WTC11 (cell line): ENCODE measurements around the gene BCL2A1. TPM values are rescaled to one million over a fixed set of nuclear protein-coding genes. Genes with fewer than 3 reads are reported as not detected.
A peak's percentile ranks its signal among the peaks of the same experiment; 100 is the strongest.

Experiments
- ATAC-seq: fragments of 200-7000 bp; cut with Tn5 transposase; 2 replicates; pipeline ENCODE4 v1.10.0; 2021; ENCODE audit warnings: mild to moderate bottlenecking, moderate library complexity
- CTCF ChIA-PET: fragments of 300-600 bp; sonication (Branson Sonifier 250); formaldehyde crosslinking; loops from one replicate; lab custom pipeline; 2021; ENCODE audit warnings: antibody characterized with exemption; lab: Charles Lee
- POLR2A ChIA-PET: fragments of 350-600 bp; sonication (Branson Sonifier 250); formaldehyde crosslinking; loops from one replicate; lab custom pipeline; 2021; ENCODE audit warnings: antibody characterized with exemption; lab: Charles Lee
- DNase-seq: peaks from one replicate; pipeline ENCODE4 v3.0.0; 2021; ENCODE audit warnings: low spot score
- H3K27ac Mint-ChIP-seq: 2 replicates; pipeline ENCODE4 v1.8.0; 2021; ENCODE audit warnings: mixed read lengths
- H3K27me3 Mint-ChIP-seq: 2 replicates; pipeline ENCODE4 v1.8.0; 2021; ENCODE audit warnings: low read depth, mild to moderate bottlenecking, moderate library complexity, mixed read lengths
- H3K36me3 Mint-ChIP-seq: 2 replicates; pipeline ENCODE4 v1.8.0; 2021; ENCODE audit warnings: mixed read lengths
- H3K4me1 Mint-ChIP-seq: 2 replicates; pipeline ENCODE4 v1.8.0; 2022; ENCODE audit warnings: mixed read lengths
- H3K4me3 Mint-ChIP-seq: 2 replicates; pipeline ENCODE4 v1.8.0; 2021; ENCODE audit warnings: mild to moderate bottlenecking, moderate library complexity, mixed read lengths
- H3K9me3 Mint-ChIP-seq: 2 replicates; pipeline ENCODE4 v1.8.0; 2021; ENCODE audit warnings: mixed read lengths
- ARID4B ChIP-seq: sonication (generic); formaldehyde crosslinking; IDR thresholded peaks from 2 replicates; pipeline ENCODE4 v1.8.0; 2023; ENCODE audit warnings: missing genetic modification reagents, mild to moderate bottlenecking, borderline replicate concordance
- ATF2 ChIP-seq: sonication (generic); formaldehyde crosslinking; IDR thresholded peaks from 2 replicates; pipeline ENCODE4 v1.8.1; 2022; ENCODE audit warnings: low read depth, missing genetic modification reagents, borderline replicate concordance
- ATF3 ChIP-seq: sonication (generic); formaldehyde crosslinking; conservative IDR thresholded peaks from 2 replicates; pipeline ENCODE4 v1.8.1; 2022; ENCODE audit warnings: mild to moderate bottlenecking, missing genetic modification reagents
- CREB1 ChIP-seq: sonication (generic); formaldehyde crosslinking; IDR thresholded peaks from 2 replicates; pipeline ENCODE4 v1.8.0; 2023; ENCODE audit warnings: mild to moderate bottlenecking, missing genetic modification reagents
- FOXJ3 ChIP-seq: sonication (generic); formaldehyde crosslinking; IDR thresholded peaks from 2 replicates; pipeline ENCODE4 v1.9.0; 2021; ENCODE audit warnings: missing genetic modification reagents, mild to moderate bottlenecking, borderline replicate concordance
- FOXP4 ChIP-seq: sonication (generic); formaldehyde crosslinking; IDR thresholded peaks from 2 replicates; pipeline ENCODE4 v1.8.0; 2022; ENCODE audit warnings: mild to moderate bottlenecking, missing genetic modification reagents
- MXD4 ChIP-seq: fragments of 250-450 bp; sonication (Bioruptor Pico); IDR thresholded peaks from 2 replicates; pipeline ENCODE4 v1.8.0; 2021; ENCODE audit warnings: mild to moderate bottlenecking, moderate library complexity, borderline replicate concordance
- PRDM15 ChIP-seq: sonication (generic); formaldehyde crosslinking; IDR thresholded peaks from 2 replicates; pipeline ENCODE4 v1.8.0; 2022; ENCODE audit warnings: missing genetic modification reagents
- PREB ChIP-seq: sonication (generic); formaldehyde crosslinking; IDR thresholded peaks from 2 replicates; pipeline ENCODE4 v1.8.1; 2022; ENCODE audit warnings: mild to moderate bottlenecking, missing genetic modification reagents, moderate library complexity, borderline replicate concordance
- SOX15 ChIP-seq: fragments of 250-450 bp; sonication (Bioruptor Pico); IDR thresholded peaks from 2 replicates; pipeline ENCODE4 v1.9.0; 2021; ENCODE audit warnings: mild to moderate bottlenecking
- SP1 ChIP-seq: sonication (generic); formaldehyde crosslinking; conservative IDR thresholded peaks from 2 replicates; pipeline ENCODE4 v1.8.1; 2022; ENCODE audit warnings: missing genetic modification reagents
- USF1 ChIP-seq: sonication (generic); formaldehyde crosslinking; IDR thresholded peaks from 2 replicates; pipeline ENCODE4 v1.8.0; 2022; ENCODE audit warnings: mild to moderate bottlenecking, missing genetic modification reagents
- ZNF121 ChIP-seq: sonication (generic); formaldehyde crosslinking; IDR thresholded peaks from 2 replicates; pipeline ENCODE4 v1.8.0; 2023; ENCODE audit warnings: missing genetic modification reagents
- ZNF416 ChIP-seq: fragments of 250-450 bp; sonication (Bioruptor Pico); IDR thresholded peaks from 2 replicates; pipeline ENCODE4 v1.9.0; 2021; ENCODE audit warnings: mild to moderate bottlenecking, inconsistent platforms
- ZNF423 ChIP-seq: fragments of 250-450 bp; sonication (Bioruptor Pico); IDR thresholded peaks from 2 replicates; pipeline ENCODE4 v2.1.2; 2022; ENCODE audit warnings: mild to moderate bottlenecking, moderate library complexity
- total RNA-seq: library from RNA; stranded (reverse); gene quantifications from 3 replicates; pipeline ENCODE4 v1.2.3, GENCODE V29; 2021

The BCL2A1 gene
- total RNA-seq, 1 experiment from 2014 or later: 0.28 TPM

GRCh38 chr15:79918278-79918677, 52.7 kb downstream of the BCL2A1 start:
- H3K27me3 Mint-ChIP-seq: no peaks in the 10 kb centered on the region; the same call in 1 of the 2 replicates
- peaks cover 89% of the 10 kb centered on the region for H3K36me3 Mint-ChIP-seq
- ATAC-seq (peak; percentile 19), DNase-seq (peak; percentile 17)
- TF ChIP-seq USF1 (no peak), SP1 (CRISPR knock-in tag) (no peak), FOXP4 (CRISPR knock-in tag) (no peak), SOX15 (CRISPR knock-in tag) (no peak), ZNF416 (CRISPR knock-in tag) (no peak), ATF3 (no peak), MXD4 (CRISPR knock-in tag) (no peak), FOXJ3 (no peak), ATF2 (CRISPR knock-in tag) (no peak), CREB1 (no peak), PRDM15 (CRISPR knock-in tag) (no peak), ZNF423 (no peak), ZNF121 (CRISPR knock-in tag) (no peak), PREB (CRISPR knock-in tag) (no peak), ARID4B (CRISPR knock-in tag) (no peak)
- ChIA-PET CTCF (no interaction called here), POLR2A (no interaction called here)
- H3K9me3 Mint-ChIP-seq: peaks cover 67% of the 10 kb centered on the region
- H3K27ac Mint-ChIP-seq: no peak overlapping the region
- no peak overlapping the region for H3K4me3 Mint-ChIP-seq
- H3K4me1 Mint-ChIP-seq: peaks cover 31% of the 10 kb centered on the region
